Fibroblast of pulmonary artery (primary cell): Measurements from ENCODE around the gene NFASC.

Source experiments
- DNase-seq: peaks from one replicate; pipeline ENCODE4 v3.0.0-alpha.2; 2010; ENCODE audit warnings: low read depth
- H3K4me3 ChIP-seq: replicated peaks from 2 replicates; pipeline ENCODE4 v1.5.1; 2011; ENCODE audit warnings: low read depth, mild to moderate bottlenecking, control low read depth, low read length, moderate library complexity
- TF ChIP-seq, protein P1 (sequence below): IDR thresholded peaks from 2 replicates; pipeline ENCODE4 v1.5.1; 2011; ENCODE audit warnings: mild to moderate bottlenecking, control low read depth, low read length, inconsistent platforms; ENCODE audit errors: missing control alignments

Gene NFASC

GRCh38 chr1:205067031-205067430, 196.4 kb downstream of the NFASC start:
- H3K4me3 ChIP-seq = no peak overlapping the region
- TF ChIP-seq, protein P1, sequence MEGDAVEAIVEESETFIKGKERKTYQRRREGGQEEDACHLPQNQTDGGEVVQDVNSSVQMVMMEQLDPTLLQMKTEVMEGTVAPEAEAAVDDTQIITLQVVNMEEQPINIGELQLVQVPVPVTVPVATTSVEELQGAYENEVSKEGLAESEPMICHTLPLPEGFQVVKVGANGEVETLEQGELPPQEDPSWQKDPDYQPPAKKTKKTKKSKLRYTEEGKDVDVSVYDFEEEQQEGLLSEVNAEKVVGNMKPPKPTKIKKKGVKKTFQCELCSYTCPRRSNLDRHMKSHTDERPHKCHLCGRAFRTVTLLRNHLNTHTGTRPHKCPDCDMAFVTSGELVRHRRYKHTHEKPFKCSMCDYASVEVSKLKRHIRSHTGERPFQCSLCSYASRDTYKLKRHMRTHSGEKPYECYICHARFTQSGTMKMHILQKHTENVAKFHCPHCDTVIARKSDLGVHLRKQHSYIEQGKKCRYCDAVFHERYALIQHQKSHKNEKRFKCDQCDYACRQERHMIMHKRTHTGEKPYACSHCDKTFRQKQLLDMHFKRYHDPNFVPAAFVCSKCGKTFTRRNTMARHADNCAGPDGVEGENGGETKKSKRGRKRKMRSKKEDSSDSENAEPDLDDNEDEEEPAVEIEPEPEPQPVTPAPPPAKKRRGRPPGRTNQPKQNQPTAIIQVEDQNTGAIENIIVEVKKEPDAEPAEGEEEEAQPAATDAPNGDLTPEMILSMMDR = no peak
- DNase-seq = no peak

GRCh38 chr1:205068001-205068400, 197.3 kb downstream of the NFASC start:
- TF ChIP-seq, protein P1 = no peak
- DNase-seq = no peak
- H3K4me3 ChIP-seq = no peak overlapping the region

DNA sequence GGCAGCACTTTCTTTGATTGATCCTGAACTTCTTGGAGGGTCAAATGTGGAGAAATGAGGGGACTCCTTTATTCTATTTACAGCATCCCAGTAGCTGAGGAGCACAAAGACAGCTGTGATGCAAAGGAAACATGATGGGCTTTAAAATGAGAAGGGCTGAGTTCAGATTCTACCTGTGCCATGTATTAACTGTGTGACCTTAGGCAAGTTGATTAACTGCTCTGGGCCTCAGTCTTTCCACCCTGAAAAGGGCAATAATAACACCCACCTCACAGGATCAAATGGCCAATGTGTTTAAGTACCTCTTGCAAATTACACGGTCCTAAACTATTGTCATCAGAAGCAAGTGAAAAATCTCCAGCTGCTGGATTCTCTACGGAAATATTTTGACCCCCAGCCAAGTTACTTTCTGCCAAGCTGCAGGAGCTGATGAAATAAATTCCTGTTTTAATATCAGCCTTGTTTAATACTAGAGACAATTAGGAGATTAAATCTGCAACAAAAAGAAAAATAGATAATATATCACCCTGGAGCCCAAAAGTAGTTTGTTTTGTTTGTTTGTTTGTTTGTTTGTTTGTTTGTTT, 197.9 kb downstream of the NFASC start:
- TF ChIP-seq, protein P1 = no peak
- peak; percentile 61 for DNase-seq
- no peak overlapping the region for H3K4me3 ChIP-seq

GRCh38 chr1:205069371-205070125, 198.9 kb downstream of the NFASC start:
- no peak for DNase-seq
- TF ChIP-seq, protein P1 = no peak
- H3K4me3 ChIP-seq = no peak overlapping the region

DNA sequence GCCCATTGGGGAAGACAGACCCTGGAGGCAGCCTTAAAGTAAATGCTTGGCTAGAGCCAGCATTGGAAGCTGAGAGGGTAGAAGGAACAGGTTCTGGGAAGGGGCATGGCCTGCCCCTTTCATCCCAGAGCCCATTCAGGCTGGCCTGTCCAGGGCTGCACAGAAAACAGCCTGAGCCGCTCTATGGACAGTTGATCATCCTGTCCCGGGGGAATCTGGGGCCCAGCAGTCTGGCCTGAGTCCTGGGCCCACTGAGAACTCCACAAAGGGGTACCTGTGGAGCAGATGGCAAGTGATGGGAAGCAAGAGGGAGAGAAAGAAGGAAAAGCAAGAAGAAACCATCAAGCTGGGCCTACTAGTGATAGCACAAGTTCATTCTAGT, 200.4 kb downstream of the NFASC start:
- TF ChIP-seq, protein P1 = no peak
- no peak for DNase-seq
- H3K4me3 ChIP-seq = no peak overlapping the region

- TF ChIP-seq, protein P1 = no peak
- no peak overlapping the region for H3K4me3 ChIP-seq
- DNase-seq = no peak
These were observed 201.1 kb downstream of the NFASC start for GRCh38 chr1:205071801-205072200.

DNA sequence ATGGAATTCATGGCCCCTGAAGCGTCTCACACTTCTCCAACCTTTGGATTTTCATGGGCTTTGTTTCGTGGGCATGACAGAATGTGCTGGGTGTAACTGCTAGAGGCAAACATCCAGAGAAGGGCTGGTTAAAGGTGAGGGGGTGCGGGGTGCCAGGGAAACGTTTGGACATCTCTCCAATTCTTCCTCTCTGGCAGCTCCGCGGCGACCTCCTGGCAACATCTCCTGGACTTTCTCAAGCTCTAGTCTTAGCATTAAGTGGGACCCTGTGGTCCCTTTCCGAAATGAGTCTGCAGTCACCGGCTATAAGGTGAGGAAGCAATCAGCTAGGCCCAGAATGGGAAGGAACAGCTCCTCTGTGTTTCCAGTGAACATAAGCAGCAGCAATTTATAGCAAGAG, 201.6 kb downstream of the NFASC start:
- H3K4me3 ChIP-seq = no peak overlapping the region
- TF ChIP-seq, protein P1 = no peak
- DNase-seq = no peak
